Mesendoderm (in vitro differentiated cells): ENCODE results near the gene IGFBP2. TPM values are rescaled to one million over a fixed set of nuclear protein-coding genes. Genes with fewer than 3 reads are reported as not detected.

ENCODE experiments used
- DNase-seq: peaks from one replicate; pipeline ENCODE4 v3.0.0; 2013
- H2AK5ac ChIP-seq: 2 replicates; pipeline ENCODE4 v1.6.1; 2013; ENCODE audit warnings: low read length, inconsistent platforms
- H2BK120ac ChIP-seq: 2 replicates; pipeline ENCODE4 v1.6.1; 2013; ENCODE audit warnings: low read depth, mild to moderate bottlenecking, low read length, moderate library complexity, mixed read lengths
- H2BK15ac ChIP-seq: replicated peaks from 2 replicates; pipeline ENCODE4 v1.6.1; 2013; ENCODE audit warnings: low read depth, mild to moderate bottlenecking, moderate library complexity
- H2BK5ac ChIP-seq: 2 replicates; pipeline ENCODE4 v1.6.1; 2013; ENCODE audit warnings: low read length, inconsistent platforms
- H3K18ac ChIP-seq: 2 replicates; pipeline ENCODE4 v1.6.1; 2013; ENCODE audit warnings: mild to moderate bottlenecking, low read length, mixed read lengths
- H3K23ac ChIP-seq: one replicate; pipeline ENCODE4 v1.6.1; 2013; ENCODE audit warnings: low read length
- H3K27ac ChIP-seq: 2 replicates; pipeline ENCODE4 v1.5.1; 2013; ENCODE audit warnings: low read depth, mild to moderate bottlenecking, inconsistent platforms, low read length, moderate library complexity
- H3K27me3 ChIP-seq: 2 replicates; pipeline ENCODE4 v1.6.1; 2013; ENCODE audit warnings: low read length, control low read depth, mild to moderate bottlenecking, inconsistent platforms; ENCODE audit not compliant: insufficient read depth, poor library complexity
- H3K36me3 ChIP-seq: 2 replicates; pipeline ENCODE4 v1.6.1; 2013; ENCODE audit warnings: low read length, inconsistent platforms; ENCODE audit not compliant: control insufficient read depth, insufficient read depth
- H3K4ac ChIP-seq: one replicate; pipeline ENCODE4 v1.6.1; 2013; ENCODE audit warnings: low read depth, mild to moderate bottlenecking, low read length, moderate library complexity
- H3K4me1 ChIP-seq: 2 replicates; pipeline ENCODE4 v1.6.1; 2013; ENCODE audit warnings: low read depth, low read length, inconsistent platforms; ENCODE audit not compliant: control insufficient read depth
- H3K4me2 ChIP-seq: 2 replicates; pipeline ENCODE4 v1.6.1; 2013; ENCODE audit warnings: low read length
- H3K4me3 ChIP-seq: 2 replicates; pipeline ENCODE4 v1.5.1; 2013; ENCODE audit warnings: mild to moderate bottlenecking, low read length
- H3K56ac ChIP-seq: one replicate; pipeline ENCODE4 v1.6.1; 2013; ENCODE audit warnings: low read length
- H3K79me1 ChIP-seq: 2 replicates; pipeline ENCODE4 v1.6.1; 2013; ENCODE audit warnings: low read length, inconsistent platforms
- H3K79me2 ChIP-seq: 2 replicates; pipeline ENCODE4 v1.6.1; 2013; ENCODE audit warnings: mild to moderate bottlenecking, low read length; ENCODE audit not compliant: control insufficient read depth, insufficient read depth
- H3K9ac ChIP-seq: 2 replicates; pipeline ENCODE4 v1.6.1; 2013; ENCODE audit warnings: low read length, inconsistent platforms
- H4K5ac ChIP-seq: one replicate; pipeline ENCODE4 v1.6.1; 2013; ENCODE audit warnings: low read length
- H4K8ac ChIP-seq: one replicate; pipeline ENCODE4 v1.6.1; 2013; ENCODE audit warnings: low read depth, mild to moderate bottlenecking, control low read depth, low read length, moderate library complexity
- WGBS: extraction: QIAGEN DNeasy Blood & Tissue Kit; methylation state at CpG from one replicate; pipeline ENCODE4 v1.1.7; 2013; ENCODE audit warnings: low lambda C conversion rate, missing lambda C conversion rate; ENCODE audit not compliant: insufficient coverage; ENCODE audit errors: extremely low coverage; 5-methylcytosine and 5-hydroxymethylcytosine counted together
- polyA plus RNA-seq, 2 experiments: library from polyadenylated mRNA; stranded (reverse); fragments of 200-250 nt; gene quantifications; one replicate each; pipeline ENCODE4 v1.2.3, GENCODE V29; 2013

IGFBP2 gene
- 158 TPM for polyA plus RNA-seq (2013, experiment 1 of 2)
- 159 TPM for polyA plus RNA-seq (2013, experiment 2 of 2)

- no peak within 1 kb of the TSS for H2BK15ac ChIP-seq
- H3K27me3 ChIP-seq = no peaks in the 10 kb centered on the region
- peak within 1 kb of the TSS; percentile 85 for H3K4me2 ChIP-seq
- H2BK120ac ChIP-seq = peak within 1 kb of the TSS; percentile 29
- H3K23ac ChIP-seq = no peak within 1 kb of the TSS
- DNase-seq = peak; percentile 93
- H2AK5ac ChIP-seq = no peak within 1 kb of the TSS
- H2BK5ac ChIP-seq = no peak within 1 kb of the TSS
- H3K4ac ChIP-seq = peak within 1 kb of the TSS; percentile 5
- H3K18ac ChIP-seq = peak within 1 kb of the TSS; percentile 34
- H3K27ac ChIP-seq = no peak within 1 kb of the TSS
- H3K36me3 ChIP-seq = no peaks in the 10 kb centered on the region
- no peak within 1 kb of the TSS for H4K5ac ChIP-seq
- H3K56ac ChIP-seq = peak within 1 kb of the TSS; percentile 93
- peak within 1 kb of the TSS; percentile 68 for H3K4me3 ChIP-seq
- H3K4me1 ChIP-seq = peaks cover 12% of the 10 kb centered on the region
- H3K9ac ChIP-seq = peak within 1 kb of the TSS; percentile 87
- peaks cover 4% of the 10 kb centered on the region for H3K79me1 ChIP-seq
- peaks cover 11% of the 10 kb centered on the region for H3K79me2 ChIP-seq
- no peak within 1 kb of the TSS for H4K8ac ChIP-seq
- no CpG with 5 or more reads among the region's 70 CpGs for WGBS
These were observed at the start of gene IGFBP2 for GRCh38 chr2:216632952-216633615. Gene IGFBP2, plus strand, starts transcription at chr2:216633420. Its CDS starts 104 bp downstream, at chr2:216633524.

- DNase-seq = no peak
- H2AK5ac ChIP-seq = no peak overlapping the region
- H3K9ac ChIP-seq = no peak overlapping the region
- H4K5ac ChIP-seq = no peak overlapping the region
- H3K27ac ChIP-seq = no peak overlapping the region
- H3K36me3 ChIP-seq = no peaks in the 10 kb centered on the region
- no peak overlapping the region for H2BK5ac ChIP-seq
- no peak overlapping the region for H3K18ac ChIP-seq
- no peak overlapping the region for H3K4me3 ChIP-seq
- WGBS = no CpG with 5 or more reads among the region's 5 CpGs
- H3K4me2 ChIP-seq = no peak overlapping the region
- H3K79me1 ChIP-seq = no peaks in the 10 kb centered on the region
- no peak overlapping the region for H3K23ac ChIP-seq
- H3K79me2 ChIP-seq = no peaks in the 10 kb centered on the region
- no peaks in the 10 kb centered on the region for H3K4me1 ChIP-seq
- H2BK15ac ChIP-seq = no peak overlapping the region
- H3K56ac ChIP-seq = no peak overlapping the region
- no peaks in the 10 kb centered on the region for H3K27me3 ChIP-seq
- H2BK120ac ChIP-seq = no peak overlapping the region
- no peak overlapping the region for H3K4ac ChIP-seq
- H4K8ac ChIP-seq = no peak overlapping the region
These were observed 49.6 kb upstream of the IGFBP2 start for GRCh38 chr2:216583606-216584005.

GRCh38 chr2:216584112-216584511 lies 49.1 kb upstream of the IGFBP2 start:
- H3K18ac ChIP-seq = no peak overlapping the region
- H3K36me3 ChIP-seq = no peaks in the 10 kb centered on the region
- H4K5ac ChIP-seq = no peak overlapping the region
- H3K9ac ChIP-seq = no peak overlapping the region
- DNase-seq = no peak
- H4K8ac ChIP-seq = no peak overlapping the region
- no peak overlapping the region for H2AK5ac ChIP-seq
- H2BK5ac ChIP-seq = no peak overlapping the region
- H3K27ac ChIP-seq = no peak overlapping the region
- H3K4me2 ChIP-seq = no peak overlapping the region
- no peak overlapping the region for H2BK120ac ChIP-seq
- H3K56ac ChIP-seq = no peak overlapping the region
- no CpG with 5 or more reads among the region's 8 CpGs for WGBS
- H3K4me3 ChIP-seq = no peak overlapping the region
- H2BK15ac ChIP-seq = no peak overlapping the region
- H3K79me2 ChIP-seq = no peaks in the 10 kb centered on the region
- H3K79me1 ChIP-seq = no peaks in the 10 kb centered on the region
- H3K4me1 ChIP-seq = no peaks in the 10 kb centered on the region
- no peak overlapping the region for H3K23ac ChIP-seq
- no peak overlapping the region for H3K4ac ChIP-seq
- H3K27me3 ChIP-seq = no peaks in the 10 kb centered on the region

GRCh38 chr2:216585441-216585840 lies 47.8 kb upstream of the IGFBP2 start:
- Histone ChIP-seq H3K4me3 (no peak overlapping the region), H3K79me1 (no peaks in the 10 kb centered on the region), H4K8ac (no peak overlapping the region), H3K4me2 (no peak overlapping the region), H3K56ac (no peak overlapping the region), H2BK120ac (no peak overlapping the region), H3K27ac (no peak overlapping the region), H3K9ac (no peak overlapping the region), H3K18ac (no peak overlapping the region), H3K23ac (no peak overlapping the region), H3K36me3 (no peaks in the 10 kb centered on the region), H3K4me1 (no peaks in the 10 kb centered on the region), H4K5ac (no peak overlapping the region), H2BK5ac (no peak overlapping the region), H3K79me2 (no peaks in the 10 kb centered on the region), H3K4ac (no peak overlapping the region), H2AK5ac (no peak overlapping the region), H3K27me3 (no peaks in the 10 kb centered on the region), H2BK15ac (no peak overlapping the region)
- WGBS = no CpG with 5 or more reads among the region's 1 CpG
- DNase-seq = no peak

- Histone ChIP-seq H3K4me3 (no peak overlapping the region), H3K18ac (no peak overlapping the region), H3K4me1 (no peaks in the 10 kb centered on the region), H3K9ac (no peak overlapping the region), H3K27me3 (no peaks in the 10 kb centered on the region), H2AK5ac (no peak overlapping the region), H3K36me3 (no peaks in the 10 kb centered on the region), H3K27ac (no peak overlapping the region), H2BK15ac (no peak overlapping the region), H3K79me2 (no peaks in the 10 kb centered on the region), H3K4ac (no peak overlapping the region), H3K56ac (no peak overlapping the region), H3K79me1 (no peaks in the 10 kb centered on the region), H2BK120ac (no peak overlapping the region), H3K4me2 (no peak overlapping the region), H3K23ac (no peak overlapping the region), H4K8ac (no peak overlapping the region), H4K5ac (no peak overlapping the region), H2BK5ac (no peak overlapping the region)
- no peak for DNase-seq
- 100% methylated on average over 1 of the region's 10 CpGs for WGBS
These were observed 44.1 kb upstream of the IGFBP2 start for GRCh38 chr2:216588861-216589710.
